NCI-H1048 (cell line): Measurements from ENCODE around the gene MEX3D.

Experiments
- DNase-seq: peaks from one replicate; lab custom pipeline; 2025; lab: John Stamatoyannopoulos, UW

MEX3D gene

GRCh38 chr19:1518471-1518870, 49.7 kb downstream of the MEX3D start:
- DNase-seq: no peak

- DNase-seq: no peak
Measured at GRCh38 chr19:1516395-1516753, 51.8 kb downstream of the MEX3D start.

- DNase-seq: no peak
Measured at GRCh38 chr19:1514986-1515721, 53.0 kb downstream of the MEX3D start.

- DNase-seq: no peak
Measured at GRCh38 chr19:1514295-1514661, 53.8 kb downstream of the MEX3D start.

GRCh38 chr19:1513499-1514294, 54.4 kb downstream of the MEX3D start:
- DNase-seq: no peak

GRCh38 chr19:1512671-1513498, 55.2 kb downstream of the MEX3D start, which contains the start of gene ADAMTSL5:
Gene ADAMTSL5 (minus strand): TSS chr19:1513019. CDS start chr19:1510943, 2,076 bp downstream.
- no peak for DNase-seq

- no peak for DNase-seq
Measured at GRCh38 chr19:1511318-1512317, 56.5 kb downstream of the MEX3D start.

GRCh38 chr19:1510807-1511206, 57.3 kb downstream of the MEX3D start:
- DNase-seq: no peak

- DNase-seq: no peak
Measured at GRCh38 chr19:1510442-1510806, 57.7 kb downstream of the MEX3D start.

- no peak for DNase-seq
Measured at GRCh38 chr19:1509602-1510441, 58.3 kb downstream of the MEX3D start.

GRCh38 chr19:1508507-1508856, 59.6 kb downstream of the MEX3D start:
- DNase-seq: no peak

GRCh38 chr19:1507763-1508506, 60.2 kb downstream of the MEX3D start:
- peak; percentile 90 for DNase-seq

- no peak for DNase-seq
Measured at GRCh38 chr19:1507192-1507660, 60.9 kb downstream of the MEX3D start.

GRCh38 chr19:1505991-1506881, 61.9 kb downstream of the MEX3D start:
- no peak for DNase-seq

GRCh38 chr19:1505012-1505411, 63.1 kb downstream of the MEX3D start:
- no peak for DNase-seq
